NCI-H1694 treated with DMSO at 0.1 percent for 48 hours (cell line): Measurements from ENCODE around the gene NT5DC4.

Experiments used
- DNase-seq: peaks from one replicate; lab custom pipeline; 2025; lab: John Stamatoyannopoulos, UW

Gene NT5DC4

DNA sequence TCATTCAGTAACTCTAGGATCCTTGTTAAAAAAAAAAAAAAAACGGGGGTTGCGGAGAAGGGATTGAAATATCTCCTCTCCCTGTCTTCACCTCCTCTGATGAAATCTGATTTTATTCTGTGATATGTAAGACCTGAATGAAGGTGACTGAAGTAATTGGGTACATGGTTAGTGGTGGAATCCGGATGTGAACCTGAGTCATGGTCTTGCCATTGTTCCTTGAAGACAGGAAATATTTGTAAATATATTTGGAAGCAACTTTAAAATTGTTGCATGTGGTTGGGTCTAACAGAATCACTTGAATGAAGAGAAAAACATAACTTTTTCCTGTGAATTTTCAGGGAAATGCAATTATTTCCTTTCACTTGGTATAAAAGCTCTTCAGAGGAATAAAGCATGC lies 66.5 kb downstream of the NT5DC4 start:
- no peak for DNase-seq

DNA sequence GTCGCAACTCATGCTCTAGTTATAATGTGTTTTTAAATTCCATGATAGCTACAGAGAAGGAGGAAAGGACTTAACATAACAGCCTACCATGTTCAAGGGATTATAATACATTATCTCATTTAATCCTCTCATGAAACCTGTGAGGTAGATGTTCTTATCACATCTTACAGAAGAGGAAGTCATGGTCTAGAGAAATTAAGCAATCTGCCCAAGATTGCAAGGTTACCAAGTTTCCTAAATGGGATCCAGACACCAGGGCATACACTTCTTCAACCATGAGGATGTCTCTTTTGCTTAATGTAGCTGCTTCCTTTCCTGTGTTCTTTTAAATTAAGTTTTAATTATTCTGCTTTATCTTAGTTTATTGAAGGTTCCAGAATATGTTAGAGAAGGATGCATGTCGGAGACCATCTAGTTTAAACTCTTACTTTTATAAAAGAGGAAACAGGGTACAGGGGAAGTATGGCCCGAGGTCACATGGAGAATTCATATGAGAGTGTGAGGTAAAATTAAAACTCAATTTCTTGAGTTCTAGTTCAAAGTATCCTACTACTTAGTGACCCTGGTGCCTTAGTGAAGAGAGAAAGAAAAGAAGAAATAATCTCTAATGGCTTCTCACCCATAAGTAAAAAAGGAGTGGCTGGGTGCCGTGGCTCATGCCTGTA lies 67.0 kb downstream of the NT5DC4 start:
- DNase-seq, result no peak

GRCh38 chr2:112788653-112789052 lies 67.8 kb downstream of the NT5DC4 start:
- no peak for DNase-seq
